ENCODE results near the gene TNK2.
A peak's percentile ranks its signal among the peaks of the same experiment; 100 is the strongest.

The TNK2 gene

GRCh38 chr3:195884691-195885035 is 23.7 kb downstream of the TNK2 start:
- TF ChIP-seq YY1 (IDR thresholded peaks at IDR 0.05; ENCODE audit: insufficient read depth, insufficient read length) (no peak), SUZ12 (IDR thresholded peaks at IDR 0.05; ENCODE audit: extremely low read depth, insufficient read depth, insufficient read length) (no peak), ZNF274 (IDR thresholded peaks at IDR 0.05; ENCODE audit: low read depth, low read length) (no peak)
- Histone ChIP-seq H3K4me3 (ENCODE audit: insufficient read length, low read depth) (no peak overlapping the region), H3K36me3 (ENCODE audit: insufficient read depth, insufficient read length, low read length) (peaks cover 69% of the 10 kb centered on the region), H3K27me3 (ENCODE audit: insufficient read depth, insufficient read length) (no peaks in the 10 kb centered on the region), H3K9me3 (ENCODE audit: insufficient read depth, low read length) (no peaks in the 10 kb centered on the region), H3K9ac (ENCODE audit: insufficient read length, low read depth) (peak overlapping the region; percentile 36), H3K4me1 (ENCODE audit: insufficient read depth, insufficient read length) (peaks cover 32% of the 10 kb centered on the region)
- DNase-seq (ENCODE audit: low read depth, low spot score) = no peak

DNA sequence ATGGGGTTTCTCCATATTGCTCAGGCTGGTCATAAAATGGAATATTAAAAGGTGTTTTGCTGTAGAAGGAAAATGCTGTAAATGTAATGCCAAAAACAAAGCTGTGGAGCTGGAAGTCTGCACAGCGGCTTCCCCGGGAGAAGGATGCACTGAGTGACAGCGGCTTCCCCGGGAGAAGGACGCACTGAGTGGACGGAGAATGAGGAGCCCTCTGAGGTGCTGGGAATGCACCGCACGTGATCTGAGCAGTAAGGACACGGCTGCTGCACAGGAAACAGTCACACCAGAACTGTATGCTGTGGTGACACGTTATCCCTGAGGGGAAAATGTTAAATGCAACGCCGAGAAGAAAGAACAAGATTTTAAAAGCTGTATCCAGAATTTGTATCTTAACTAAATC is 24.6 kb downstream of the TNK2 start:
- Histone ChIP-seq H3K9ac (ENCODE audit: insufficient read length, low read depth) (no peak overlapping the region), H3K36me3 (ENCODE audit: insufficient read depth, insufficient read length, low read length) (peaks cover 77% of the 10 kb centered on the region), H3K4me1 (ENCODE audit: insufficient read depth, insufficient read length) (peaks cover 28% of the 10 kb centered on the region), H3K9me3 (ENCODE audit: insufficient read depth, low read length) (no peaks in the 10 kb centered on the region), H3K27me3 (ENCODE audit: insufficient read depth, insufficient read length) (no peaks in the 10 kb centered on the region), H3K4me3 (ENCODE audit: insufficient read length, low read depth) (no peak overlapping the region)
- DNase-seq (ENCODE audit: low read depth, low spot score) = no peak
- no peak for TF ChIP-seq ZNF274 (IDR thresholded peaks at IDR 0.05; ENCODE audit: low read depth, low read length)
- no peak for TF ChIP-seq SUZ12 (IDR thresholded peaks at IDR 0.05; ENCODE audit: extremely low read depth, insufficient read depth, insufficient read length)
- no peak for TF ChIP-seq YY1 (IDR thresholded peaks at IDR 0.05; ENCODE audit: insufficient read depth, insufficient read length)

GRCh38 chr3:195883160-195883559 is 25.2 kb downstream of the TNK2 start:
- no peak overlapping the region for H3K9ac ChIP-seq (ENCODE audit: insufficient read length, low read depth)
- H3K4me3 ChIP-seq (ENCODE audit: insufficient read length, low read depth) = no peak overlapping the region
- no peaks in the 10 kb centered on the region for H3K27me3 ChIP-seq (ENCODE audit: insufficient read depth, insufficient read length)
- TF ChIP-seq YY1 (IDR thresholded peaks at IDR 0.05; ENCODE audit: insufficient read depth, insufficient read length) = no peak
- no peak for TF ChIP-seq ZNF274 (IDR thresholded peaks at IDR 0.05; ENCODE audit: low read depth, low read length)
- TF ChIP-seq SUZ12 (IDR thresholded peaks at IDR 0.05; ENCODE audit: extremely low read depth, insufficient read depth, insufficient read length) = no peak
- no peaks in the 10 kb centered on the region for H3K9me3 ChIP-seq (ENCODE audit: insufficient read depth, low read length)
- peaks cover 25% of the 10 kb centered on the region for H3K4me1 ChIP-seq (ENCODE audit: insufficient read depth, insufficient read length)
- DNase-seq (ENCODE audit: low read depth, low spot score) = no peak
- peaks cover 79% of the 10 kb centered on the region for H3K36me3 ChIP-seq (ENCODE audit: insufficient read depth, insufficient read length, low read length)

DNA sequence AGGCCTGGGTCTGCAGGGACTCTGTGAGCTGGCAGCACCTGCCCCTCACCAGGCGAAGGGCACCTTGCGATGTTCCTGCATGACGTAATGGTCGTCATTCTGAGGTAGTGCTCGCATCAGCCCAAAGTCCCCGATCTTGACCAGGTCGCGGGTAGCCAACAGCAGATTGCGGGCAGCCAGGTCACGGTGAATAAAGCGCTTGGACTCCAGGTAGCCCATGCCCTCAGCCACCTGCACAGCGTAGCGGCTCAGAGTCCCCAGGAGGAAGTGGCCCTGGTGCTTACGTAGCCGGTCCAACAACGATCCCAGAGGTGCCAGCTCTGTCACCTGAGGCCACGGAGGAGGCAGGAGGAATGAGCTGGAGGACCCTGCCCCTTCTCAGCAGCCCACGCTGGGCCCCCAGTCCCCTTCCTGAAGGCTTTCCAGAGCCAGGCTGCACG is 26.3 kb downstream of the TNK2 start:
- Histone ChIP-seq H3K27me3 (ENCODE audit: insufficient read depth, insufficient read length) (no peaks in the 10 kb centered on the region), H3K9ac (ENCODE audit: insufficient read length, low read depth) (no peak overlapping the region), H3K36me3 (ENCODE audit: insufficient read depth, insufficient read length, low read length) (peaks cover 83% of the 10 kb centered on the region)

GRCh38 chr3:195881276-195881988 is 26.9 kb downstream of the TNK2 start:
- H3K9ac ChIP-seq (ENCODE audit: insufficient read length, low read depth) = no peak overlapping the region
- no peak for TF ChIP-seq SUZ12 (IDR thresholded peaks at IDR 0.05; ENCODE audit: extremely low read depth, insufficient read depth, insufficient read length)
- TF ChIP-seq ZNF274 (IDR thresholded peaks at IDR 0.05; ENCODE audit: low read depth, low read length) = no peak
- TF ChIP-seq YY1 (IDR thresholded peaks at IDR 0.05; ENCODE audit: insufficient read depth, insufficient read length) = no peak
- H3K36me3 ChIP-seq (ENCODE audit: insufficient read depth, insufficient read length, low read length) = peaks cover 83% of the 10 kb centered on the region
- no peaks in the 10 kb centered on the region for H3K27me3 ChIP-seq (ENCODE audit: insufficient read depth, insufficient read length)
- H3K9me3 ChIP-seq (ENCODE audit: insufficient read depth, low read length) = no peaks in the 10 kb centered on the region
- no peak for DNase-seq (ENCODE audit: low read depth, low spot score)
- H3K4me3 ChIP-seq (ENCODE audit: insufficient read length, low read depth) = no peak overlapping the region
- peaks cover 23% of the 10 kb centered on the region for H3K4me1 ChIP-seq (ENCODE audit: insufficient read depth, insufficient read length)

More for the DNA sequence above, 26.3 kb downstream of the TNK2 start:
- Histone ChIP-seq H3K4me3 (ENCODE audit: insufficient read length, low read depth) (no peak overlapping the region), H3K9me3 (ENCODE audit: insufficient read depth, low read length) (no peaks in the 10 kb centered on the region), H3K4me1 (ENCODE audit: insufficient read depth, insufficient read length) (peaks cover 23% of the 10 kb centered on the region)
- no peak for TF ChIP-seq YY1 (IDR thresholded peaks at IDR 0.05; ENCODE audit: insufficient read depth, insufficient read length)
- no peak for TF ChIP-seq SUZ12 (IDR thresholded peaks at IDR 0.05; ENCODE audit: extremely low read depth, insufficient read depth, insufficient read length)
- no peak for TF ChIP-seq ZNF274 (IDR thresholded peaks at IDR 0.05; ENCODE audit: low read depth, low read length)
- DNase-seq (ENCODE audit: low read depth, low spot score) = no peak

DNA sequence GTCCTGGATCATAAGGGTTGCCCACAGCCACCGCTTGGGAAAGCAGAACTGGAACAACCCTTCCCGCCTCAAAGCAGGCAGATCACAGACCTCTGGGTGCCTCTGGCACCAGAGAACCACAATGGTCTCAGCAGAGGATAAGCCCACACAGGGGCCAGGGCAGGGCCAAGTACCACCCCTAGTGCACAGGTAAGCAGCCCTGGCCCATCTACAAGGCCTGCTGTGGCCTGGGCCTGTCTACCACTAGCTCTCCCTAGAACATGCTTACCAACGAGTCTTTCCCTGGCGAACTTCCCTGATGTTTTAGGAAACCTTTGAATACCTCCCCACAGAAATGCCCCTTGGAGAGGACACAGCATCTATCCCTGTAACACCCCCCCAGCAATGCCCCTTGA is 28.3 kb downstream of the TNK2 start:
- no peak overlapping the region for H3K9ac ChIP-seq (ENCODE audit: insufficient read length, low read depth)
- DNase-seq (ENCODE audit: low read depth, low spot score) = no peak
- H3K36me3 ChIP-seq (ENCODE audit: insufficient read depth, insufficient read length, low read length) = peaks cover 82% of the 10 kb centered on the region
- H3K4me3 ChIP-seq (ENCODE audit: insufficient read length, low read depth) = no peak overlapping the region
- no peaks in the 10 kb centered on the region for H3K27me3 ChIP-seq (ENCODE audit: insufficient read depth, insufficient read length)
- peaks cover 11% of the 10 kb centered on the region for H3K4me1 ChIP-seq (ENCODE audit: insufficient read depth, insufficient read length)
- TF ChIP-seq ZNF274 (IDR thresholded peaks at IDR 0.05; ENCODE audit: low read depth, low read length) (no peak), YY1 (IDR thresholded peaks at IDR 0.05; ENCODE audit: insufficient read depth, insufficient read length) (no peak), SUZ12 (IDR thresholded peaks at IDR 0.05; ENCODE audit: extremely low read depth, insufficient read depth, insufficient read length) (no peak)
- no peaks in the 10 kb centered on the region for H3K9me3 ChIP-seq (ENCODE audit: insufficient read depth, low read length)

DNA sequence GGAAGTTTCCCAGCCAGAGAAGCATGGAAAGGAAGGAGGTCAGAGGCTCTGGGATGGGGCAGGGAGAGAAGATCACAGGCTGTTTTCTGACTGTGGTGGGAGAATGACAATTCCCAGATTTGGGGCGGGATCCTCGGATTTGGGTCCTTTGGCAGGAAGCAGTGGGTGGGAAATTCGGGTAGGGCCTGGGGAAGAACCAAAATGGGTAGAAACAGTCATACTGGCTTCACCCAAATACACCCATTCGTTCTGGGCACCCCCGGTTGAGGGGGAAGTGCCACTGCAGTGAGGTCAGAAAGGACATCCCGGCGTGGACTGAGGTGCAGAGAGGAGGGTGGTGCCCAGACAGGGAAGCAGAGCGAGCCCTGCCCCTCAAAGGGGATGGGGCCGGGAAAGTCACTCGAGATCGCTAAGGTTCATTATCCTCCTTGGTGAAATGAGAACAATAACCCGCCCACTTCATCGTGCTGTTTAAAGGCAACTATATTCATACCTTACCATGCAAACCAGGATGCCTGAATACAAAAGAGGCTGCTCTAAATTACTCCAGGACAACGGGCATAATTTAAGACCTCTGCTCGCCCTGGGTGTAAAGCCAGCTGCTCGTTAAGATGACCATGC is 28.8 kb downstream of the TNK2 start:
- Histone ChIP-seq H3K4me1 (ENCODE audit: insufficient read depth, insufficient read length) (peaks cover 10% of the 10 kb centered on the region), H3K27me3 (ENCODE audit: insufficient read depth, insufficient read length) (no peaks in the 10 kb centered on the region), H3K4me3 (ENCODE audit: insufficient read length, low read depth) (no peak overlapping the region), H3K9me3 (ENCODE audit: insufficient read depth, low read length) (no peaks in the 10 kb centered on the region), H3K36me3 (ENCODE audit: insufficient read depth, insufficient read length, low read length) (peaks cover 77% of the 10 kb centered on the region), H3K9ac (ENCODE audit: insufficient read length, low read depth) (no peak overlapping the region)
- DNase-seq (ENCODE audit: low read depth, low spot score) = no peak
- TF ChIP-seq YY1 (IDR thresholded peaks at IDR 0.05; ENCODE audit: insufficient read depth, insufficient read length) (no peak), ZNF274 (IDR thresholded peaks at IDR 0.05; ENCODE audit: low read depth, low read length) (no peak), SUZ12 (IDR thresholded peaks at IDR 0.05; ENCODE audit: extremely low read depth, insufficient read depth, insufficient read length) (no peak)
